GM19438 (cell line): ENCODE measurements around the gene PPP2R2C.

ENCODE experiments used
- ATAC-seq: cut with Tn5 transposase; IDR thresholded peaks from one replicate; pipeline ENCODE4 v1.9.1; 2021; ENCODE audit warnings: low read depth; ENCODE audit not compliant: unreplicated experiment

Gene PPP2R2C

DNA sequence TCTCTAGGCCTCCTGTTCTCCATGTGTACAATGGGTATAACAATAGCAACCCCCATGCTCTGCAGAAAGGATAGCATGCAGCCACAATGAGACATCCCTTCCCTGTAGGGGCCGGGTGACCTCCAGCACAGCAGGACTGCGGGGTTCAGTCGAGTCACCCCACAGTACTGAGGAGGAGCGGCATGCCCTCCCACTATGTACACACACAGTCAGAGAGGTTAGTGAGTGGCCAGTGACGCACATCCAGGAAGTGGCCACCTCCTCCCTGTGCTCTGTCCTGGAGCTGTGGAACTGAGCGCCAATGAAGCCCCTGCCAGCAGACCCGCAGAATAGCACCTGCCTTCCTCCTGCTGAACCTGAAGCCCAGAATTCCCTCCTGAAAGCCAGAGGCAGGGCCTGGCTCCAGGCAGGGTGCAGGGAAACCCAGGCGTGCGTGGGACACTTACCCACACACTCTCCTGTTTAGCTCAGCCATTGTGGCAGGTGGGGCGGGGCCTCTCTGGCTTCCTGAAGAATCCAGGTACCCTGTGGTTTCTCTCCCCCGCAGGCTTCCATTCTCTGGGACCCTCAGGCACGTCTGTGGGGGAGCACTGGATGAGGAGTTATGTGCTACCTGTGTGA is 152.8 kb downstream of the PPP2R2C start:
- no peak for ATAC-seq

DNA sequence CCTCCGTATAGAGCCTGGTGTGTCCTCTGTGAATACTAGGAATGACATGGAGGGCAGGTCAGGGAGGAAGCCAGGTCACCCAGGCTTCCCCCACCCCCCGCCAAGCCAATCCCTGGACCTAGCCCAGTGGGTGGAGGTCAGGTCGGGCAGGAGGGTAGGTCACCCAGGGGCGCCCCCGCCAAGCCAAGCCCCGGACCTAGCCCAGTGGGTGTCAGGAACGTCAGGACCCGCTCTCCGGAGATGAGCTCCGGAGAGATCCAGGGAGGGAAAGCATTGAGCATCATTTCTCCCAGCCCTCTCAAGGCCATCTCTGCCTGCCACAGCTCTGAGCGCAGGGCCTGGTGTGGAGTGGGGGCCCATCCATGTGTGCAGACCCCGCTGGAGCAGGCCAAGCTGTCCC is 154.2 kb downstream of the PPP2R2C start:
- ATAC-seq: no peak

DNA sequence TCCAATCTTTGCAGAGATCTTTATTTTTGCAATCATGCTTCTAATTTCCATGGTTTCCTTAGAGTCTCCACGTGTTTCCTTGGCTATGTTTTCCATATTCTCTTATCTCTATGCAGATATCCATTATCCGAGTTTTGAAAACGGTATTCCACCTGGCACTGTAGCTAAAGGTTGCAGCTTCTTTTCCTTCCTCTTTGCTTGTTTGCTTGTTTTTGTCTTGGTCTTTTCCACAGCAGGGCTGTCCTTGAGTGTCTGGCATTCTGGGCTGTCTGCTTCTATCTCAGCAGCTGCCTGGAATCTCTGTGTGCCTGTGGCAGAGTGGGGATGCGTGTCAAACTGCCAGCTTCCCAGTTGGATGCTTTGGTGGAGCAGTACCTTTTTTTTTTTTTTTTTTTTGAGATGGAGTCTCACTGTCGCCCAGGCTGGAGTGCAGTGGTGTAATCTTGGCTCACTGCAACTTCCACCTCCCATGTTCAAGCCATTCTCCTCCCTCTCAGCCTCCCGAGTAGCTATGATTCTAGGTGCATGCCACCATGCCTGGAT is 155.9 kb downstream of the PPP2R2C start:
- no peak for ATAC-seq

DNA sequence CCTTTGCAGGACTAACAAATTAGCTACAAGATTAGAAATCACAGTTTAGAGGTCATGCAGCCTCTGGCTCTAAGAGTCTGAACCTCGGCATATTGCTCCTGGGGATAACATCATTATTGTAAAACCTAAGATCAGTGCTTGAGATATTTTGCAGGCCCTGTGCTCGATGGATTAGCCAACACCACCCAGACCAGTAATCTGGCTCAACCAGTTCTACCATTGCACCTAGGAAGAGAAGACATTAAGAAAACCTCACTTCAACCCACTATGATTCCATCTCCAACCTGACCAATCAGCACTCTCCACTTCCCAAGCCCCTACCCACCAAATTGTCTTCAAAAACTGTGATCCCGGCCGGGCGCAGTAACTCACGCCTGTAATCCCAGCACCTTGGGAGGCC is 159.2 kb downstream of the PPP2R2C start:
- ATAC-seq: no peak

DNA sequence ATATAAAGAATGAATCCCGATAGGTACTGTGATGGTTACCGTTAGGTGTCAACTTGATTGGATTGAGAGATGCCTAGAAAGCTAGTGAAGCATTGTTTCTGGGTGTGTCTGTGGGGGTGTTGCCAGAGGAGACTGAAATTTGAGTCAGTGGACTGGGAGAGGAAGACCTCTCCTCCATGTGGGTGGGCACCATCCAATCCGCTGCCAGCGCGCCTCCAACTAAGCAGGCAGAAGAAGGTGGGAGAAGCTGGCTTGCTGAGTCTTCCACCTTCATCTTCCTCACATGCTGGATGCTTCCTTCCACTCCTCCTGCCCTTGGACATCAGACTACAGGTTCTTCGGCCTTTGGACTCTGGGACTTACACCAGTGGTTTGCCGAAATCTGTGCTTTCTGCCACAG is 162.6 kb downstream of the PPP2R2C start:
- ATAC-seq: no peak

DNA sequence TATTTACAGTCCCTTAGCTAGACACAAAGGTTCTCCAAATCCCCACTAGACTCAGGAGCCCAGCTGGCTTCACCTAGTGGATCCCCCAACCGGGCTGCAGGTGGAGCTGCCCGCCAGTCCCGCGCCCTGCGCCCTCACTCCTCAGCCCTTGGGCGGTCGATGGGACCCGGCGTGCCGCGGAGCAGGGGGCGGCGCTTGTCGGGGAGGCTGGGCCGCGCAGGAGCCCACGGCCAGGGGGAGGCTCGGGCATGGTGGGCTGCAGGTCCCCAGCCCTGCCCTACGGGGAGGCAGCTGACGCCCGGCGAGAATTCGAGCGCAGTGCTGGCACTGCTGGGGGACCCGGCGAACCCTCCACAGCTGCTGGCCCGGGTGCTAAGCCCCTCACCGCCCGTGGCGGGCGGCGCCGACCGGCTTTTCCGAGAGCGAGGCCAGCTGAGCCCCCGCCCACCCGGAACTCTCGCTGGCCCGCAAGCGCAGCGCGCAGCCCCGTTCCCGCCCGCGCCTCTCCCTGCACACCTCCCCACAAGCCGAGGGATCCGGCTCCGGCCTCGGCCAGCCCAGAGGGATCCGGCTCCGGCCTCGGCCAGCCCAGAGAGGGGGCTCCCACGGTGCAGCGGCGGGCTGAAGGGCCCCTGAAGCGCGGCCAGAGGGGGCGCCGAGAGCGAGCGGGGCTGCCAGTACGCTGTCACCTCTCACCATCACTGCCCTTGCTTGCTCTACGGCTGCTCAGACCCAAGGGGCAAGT is 163.3 kb downstream of the PPP2R2C start:
- no peak for ATAC-seq

DNA sequence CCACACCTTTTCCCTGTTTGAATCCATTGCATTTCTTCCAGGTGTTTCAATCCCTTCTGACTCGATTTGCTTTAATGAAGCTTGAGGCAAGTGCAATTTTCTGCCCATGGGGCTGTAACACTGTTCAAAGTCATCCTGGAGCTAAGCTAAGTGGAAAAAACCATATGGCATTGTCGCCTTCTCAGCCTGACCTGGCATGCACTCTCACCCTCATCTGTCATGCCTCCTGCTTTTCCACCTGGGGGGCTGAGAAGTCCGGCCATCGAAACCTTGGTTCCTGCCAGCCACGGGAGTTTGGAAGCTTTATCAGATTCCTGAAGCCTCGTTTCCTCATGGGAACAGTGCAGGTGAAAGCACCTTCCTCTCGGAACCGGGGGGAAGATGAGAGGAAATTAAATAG is 164.5 kb downstream of the PPP2R2C start:
- no peak for ATAC-seq

DNA sequence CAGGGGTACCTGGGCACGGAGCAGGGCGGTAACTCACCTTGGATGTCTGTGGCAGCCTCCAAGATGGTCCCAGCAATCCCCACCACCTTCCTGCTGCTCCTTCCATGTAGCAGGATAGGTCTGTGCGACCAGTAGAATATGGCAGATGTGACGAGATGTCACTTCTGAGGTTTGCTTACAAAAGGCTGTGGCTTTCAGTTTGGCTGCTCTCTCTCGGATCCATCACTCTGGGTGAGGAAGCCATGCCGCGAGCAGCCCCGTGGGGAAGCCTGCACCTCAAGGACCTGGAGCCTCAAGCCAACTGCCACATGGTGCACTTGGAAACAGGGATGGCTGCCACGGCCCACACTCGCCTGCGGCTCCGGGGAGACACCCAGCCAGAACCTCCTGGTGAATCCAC is 165.2 kb downstream of the PPP2R2C start:
- no peak for ATAC-seq

DNA sequence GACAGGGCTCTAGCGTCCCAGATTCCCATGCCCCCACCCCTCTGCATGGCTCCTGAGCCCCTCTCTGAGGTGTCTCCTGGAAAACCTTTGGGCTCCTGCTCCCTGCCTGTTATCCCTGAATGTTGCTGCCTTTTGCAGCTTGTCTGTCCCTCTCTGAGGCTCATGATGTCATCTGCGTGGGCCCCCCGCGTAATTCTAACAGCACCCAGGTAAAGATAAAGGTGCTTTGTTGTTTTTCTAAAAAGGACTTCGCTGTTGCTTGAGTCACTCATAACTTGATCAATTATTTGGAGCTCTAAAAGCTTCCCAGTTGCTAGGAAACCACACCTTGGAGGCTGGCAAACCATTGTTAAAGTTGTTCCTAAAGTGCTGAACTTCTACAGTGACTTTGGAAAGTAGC is 166.1 kb downstream of the PPP2R2C start:
- no peak for ATAC-seq

DNA sequence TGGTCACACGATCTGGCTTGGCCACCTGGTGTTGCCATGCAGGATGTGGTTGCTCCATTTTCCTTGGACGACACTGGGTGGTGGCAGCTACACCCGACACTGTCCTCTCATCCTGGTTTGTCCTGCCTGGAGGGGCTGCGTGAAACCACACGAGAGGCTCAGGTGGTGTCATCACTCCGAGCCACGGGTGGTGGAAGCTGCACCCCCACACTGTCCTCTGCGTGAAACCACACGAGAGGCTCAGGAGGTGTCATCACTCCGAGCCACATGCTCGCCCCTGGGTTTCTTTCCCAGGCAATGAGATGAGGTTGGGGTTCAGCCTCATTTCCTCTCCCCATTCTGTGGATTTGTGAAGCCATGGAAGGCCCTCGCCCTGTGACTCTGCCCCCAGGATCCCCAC is 168.5 kb downstream of the PPP2R2C start:
- no peak for ATAC-seq

DNA sequence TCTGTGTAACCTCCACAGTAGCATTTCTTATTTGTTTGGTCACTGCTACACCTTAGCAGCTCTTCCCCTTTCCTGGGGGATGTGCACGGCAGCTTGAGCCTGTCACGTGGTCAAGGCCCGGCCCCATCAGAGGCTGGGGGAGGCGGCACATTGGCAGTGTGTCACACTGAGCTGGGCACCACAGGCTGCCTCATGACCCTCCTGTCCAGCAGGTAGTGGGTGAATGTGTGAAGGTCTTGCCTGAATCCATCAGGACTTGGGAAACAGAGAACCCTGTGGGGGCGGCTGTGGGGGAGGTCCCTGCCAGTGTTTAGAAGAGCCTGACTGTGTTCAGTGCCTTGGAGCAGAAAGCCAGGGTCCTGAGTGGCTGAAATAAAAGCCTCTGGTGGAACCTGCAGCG is 169.5 kb downstream of the PPP2R2C start:
- ATAC-seq: no peak

DNA sequence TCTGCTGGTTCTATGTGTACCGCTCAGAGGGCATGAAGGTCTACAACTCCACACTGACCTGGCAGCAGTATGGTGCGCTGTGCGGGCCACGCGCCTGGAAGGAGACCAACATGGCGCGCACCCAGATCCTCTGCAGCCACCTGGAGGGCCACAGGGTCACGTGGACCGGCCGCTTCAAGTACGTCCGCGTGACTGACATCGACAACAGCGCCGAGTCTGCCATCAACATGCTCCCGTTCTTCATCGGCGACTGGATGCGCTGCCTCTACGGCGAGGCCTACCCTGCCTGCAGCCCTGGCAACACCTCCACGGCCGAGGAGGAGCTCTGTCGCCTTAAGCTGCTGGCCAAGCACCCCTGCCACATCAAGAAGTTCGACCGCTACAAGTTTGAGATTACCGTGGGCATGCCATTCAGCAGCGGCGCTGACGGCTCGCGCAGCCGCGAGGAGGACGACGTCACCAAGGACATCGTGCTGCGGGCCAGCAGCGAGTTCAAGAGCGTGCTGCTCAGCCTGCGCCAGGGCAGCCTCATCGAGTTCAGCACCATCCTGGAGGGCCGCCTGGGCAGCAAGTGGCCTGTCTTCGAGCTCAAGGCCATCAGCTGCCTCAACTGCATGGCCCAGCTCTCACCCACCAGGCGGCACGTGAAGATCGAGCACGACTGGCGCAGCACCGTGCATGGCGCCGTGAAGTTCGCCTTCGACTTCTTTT is 170.5 kb downstream of the PPP2R2C start:
- ATAC-seq: no peak

DNA sequence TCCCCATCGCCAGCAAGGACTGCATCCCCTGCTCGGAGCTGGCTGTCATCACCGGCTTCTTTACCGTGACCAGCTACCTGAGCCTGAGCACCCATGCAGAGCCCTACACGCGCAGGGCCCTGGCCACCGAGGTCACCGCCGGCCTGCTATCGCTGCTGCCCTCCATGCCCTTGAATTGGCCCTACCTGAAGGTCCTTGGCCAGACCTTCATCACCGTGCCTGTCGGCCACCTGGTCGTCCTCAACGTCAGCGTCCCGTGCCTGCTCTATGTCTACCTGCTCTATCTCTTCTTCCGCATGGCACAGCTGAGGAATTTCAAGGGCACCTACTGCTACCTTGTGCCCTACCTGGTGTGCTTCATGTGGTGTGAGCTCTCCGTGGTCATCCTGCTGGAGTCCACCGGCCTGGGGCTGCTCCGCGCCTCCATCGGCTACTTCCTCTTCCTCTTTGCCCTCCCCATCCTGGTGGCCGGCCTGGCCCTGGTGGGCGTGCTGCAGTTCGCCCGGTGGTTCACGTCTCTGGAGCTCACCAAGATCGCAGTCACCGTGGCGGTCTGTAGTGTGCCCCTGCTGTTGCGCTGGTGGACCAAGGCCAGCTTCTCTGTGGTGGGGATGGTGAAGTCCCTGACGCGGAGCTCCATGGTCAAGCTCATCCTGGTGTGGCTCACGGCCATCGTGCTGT is 171.2 kb downstream of the PPP2R2C start:
- no peak for ATAC-seq

DNA sequence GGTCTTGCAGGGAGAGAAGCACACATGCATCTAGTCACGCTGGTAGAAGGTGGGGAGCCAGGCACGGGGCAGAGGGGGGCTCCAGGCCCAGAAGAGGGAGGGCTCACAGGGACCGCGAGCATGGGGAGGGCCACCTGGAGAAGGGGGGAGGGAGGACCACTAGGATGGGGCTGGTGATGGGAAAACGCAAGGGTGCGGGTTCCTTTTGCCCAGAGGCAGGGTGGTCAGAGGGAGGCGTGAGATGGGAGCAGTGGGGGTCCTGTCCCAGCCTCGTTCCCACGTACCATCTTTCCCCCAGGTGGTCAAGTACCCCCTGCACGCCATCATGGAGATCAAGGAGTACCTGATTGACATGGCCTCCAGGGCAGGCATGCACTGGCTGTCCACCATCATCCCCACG is 172.1 kb downstream of the PPP2R2C start:
- ATAC-seq: no peak

DNA sequence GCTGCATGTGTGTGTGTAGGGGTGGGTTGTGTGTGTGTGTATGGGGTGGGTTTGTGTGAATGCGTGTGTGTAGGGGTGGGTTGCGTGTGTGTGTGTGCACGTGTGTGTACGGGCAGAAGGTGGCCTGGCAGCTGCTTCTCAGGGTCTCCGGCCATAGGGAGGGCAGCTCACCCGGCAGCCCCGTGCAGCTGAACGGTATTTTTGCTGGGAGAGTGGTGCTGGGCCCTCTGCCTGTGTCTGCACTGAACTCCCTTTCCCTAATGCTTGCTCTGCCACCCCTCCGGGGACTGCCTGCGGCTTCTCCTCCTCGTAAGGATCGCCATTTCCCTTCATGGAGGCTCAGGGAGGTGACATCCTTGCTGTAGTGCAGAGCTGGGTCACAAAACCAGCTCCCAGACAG is 172.5 kb downstream of the PPP2R2C start:
- no peak for ATAC-seq

DNA sequence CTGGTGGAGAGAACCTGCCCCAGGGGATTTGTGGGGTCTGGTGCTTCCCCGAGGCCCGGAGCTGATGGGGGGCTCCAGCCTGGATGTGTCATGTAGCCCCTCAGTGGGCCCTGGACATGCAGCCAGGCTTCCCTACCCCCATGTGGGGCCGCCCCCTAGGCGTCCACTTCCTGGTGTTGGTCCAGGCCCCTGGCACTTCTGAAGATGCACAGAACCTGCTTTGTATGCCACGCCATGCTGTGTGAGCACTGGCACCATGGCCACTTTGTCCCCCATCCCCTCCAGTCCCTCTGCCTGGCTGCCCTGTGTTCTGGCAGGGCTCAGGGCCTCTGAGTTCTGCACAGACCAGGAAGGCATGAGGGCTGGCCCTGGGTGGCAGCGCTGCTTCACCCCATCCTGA is 173.6 kb downstream of the PPP2R2C start:
- ATAC-seq: no peak

DNA sequence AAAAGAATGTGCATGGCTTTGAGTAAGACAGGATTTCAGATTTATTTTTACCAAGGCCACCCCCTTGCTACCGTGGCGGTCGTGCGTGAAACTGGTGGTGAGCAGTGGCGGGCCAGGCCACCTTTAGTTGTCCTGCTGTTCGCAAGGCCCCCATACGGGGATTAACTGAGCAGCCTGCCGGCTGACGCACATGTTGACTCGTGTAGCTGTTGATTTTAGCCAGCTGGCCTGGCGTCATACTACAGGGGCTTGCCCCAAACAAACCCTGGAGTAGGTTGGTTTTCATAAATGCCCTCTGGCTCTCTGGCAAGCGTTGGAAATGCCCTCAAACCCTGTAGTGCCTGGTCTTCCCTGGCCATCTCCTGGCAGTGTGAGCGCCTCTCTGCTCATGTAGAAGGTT is 174.4 kb downstream of the PPP2R2C start:
- ATAC-seq: no peak

DNA sequence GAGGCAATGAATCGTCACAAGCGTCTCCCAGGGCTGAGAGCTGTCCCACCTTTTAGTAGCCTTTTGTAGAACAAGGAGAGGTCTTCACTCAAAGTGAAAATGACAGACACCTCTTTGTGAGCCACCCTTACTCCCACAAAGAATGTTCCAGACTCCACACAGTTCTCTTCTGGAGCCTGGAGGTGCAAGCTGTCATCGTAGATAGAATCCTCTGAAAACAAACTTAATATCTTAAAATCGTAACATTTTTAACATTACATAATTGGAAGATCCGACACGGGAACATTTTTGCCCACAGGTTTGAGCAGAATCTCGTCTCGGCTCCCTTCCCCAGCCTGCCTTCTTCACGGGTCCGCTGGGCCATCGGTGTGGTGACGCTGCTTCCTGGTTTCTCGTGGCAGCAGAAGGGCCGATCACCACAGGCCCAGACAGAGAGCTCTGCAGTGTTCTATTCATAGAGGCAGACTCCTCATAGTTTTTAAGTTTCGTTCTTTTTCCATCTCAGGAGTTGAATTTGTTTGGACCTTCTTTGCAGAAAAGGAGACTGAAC is 175.1 kb downstream of the PPP2R2C start:
- ATAC-seq: no peak

DNA sequence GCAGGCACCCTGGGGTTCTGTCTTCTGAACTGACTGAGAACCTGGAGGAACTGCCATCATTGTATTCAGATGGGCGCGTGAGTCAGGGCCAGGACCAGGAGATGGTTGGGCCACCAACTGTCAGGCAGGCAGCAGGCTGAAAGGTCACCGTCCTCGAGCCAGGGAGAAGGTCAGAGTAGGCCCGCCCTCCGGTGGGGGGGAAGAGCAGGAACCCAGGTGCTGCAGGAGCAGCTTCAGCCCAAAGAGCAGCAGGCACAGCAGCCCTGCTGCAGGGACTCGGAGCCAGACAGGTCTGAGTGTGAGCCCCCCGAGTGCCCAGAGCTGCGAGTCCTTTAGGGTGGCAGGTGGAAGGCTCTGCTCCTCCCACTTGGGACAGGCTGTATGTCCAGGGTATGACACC is 176.4 kb downstream of the PPP2R2C start:
- no peak for ATAC-seq

DNA sequence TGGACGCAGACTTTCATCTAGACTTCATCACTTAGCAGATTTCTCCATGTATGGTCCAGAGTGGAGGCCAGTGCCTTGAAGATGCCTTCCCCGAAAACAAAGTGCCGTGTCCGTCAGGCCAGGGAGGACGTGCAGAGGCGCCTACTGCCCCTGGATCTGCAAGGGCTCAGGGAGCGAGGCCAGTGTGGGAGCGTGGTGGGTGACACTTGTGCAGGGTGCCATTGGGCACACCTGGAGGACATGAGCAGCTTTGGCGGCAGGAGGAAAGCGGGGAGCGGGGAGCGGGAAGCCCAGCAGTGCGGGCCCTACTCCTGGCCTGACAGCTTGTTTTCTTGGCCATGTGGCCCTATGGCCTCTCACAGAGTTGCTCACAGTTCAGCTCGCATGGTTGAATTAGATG is 176.9 kb downstream of the PPP2R2C start:
- no peak for ATAC-seq
